ENCODE measurements around the gene EME1.

- TF ChIP-seq CTCF (IDR thresholded peaks at IDR 0.05) (no peak), POLR2A (IDR thresholded peaks at IDR 0.05) (no peak)
Observed at GRCh38 chr17:50355336-50355700, 17.7 kb upstream of the EME1 start.

Measured in prostate gland (tissue), 2 donors.